Breast epithelium (tissue), 3 donors: Measurements from ENCODE around the gene CENPP.

ENCODE experiments used
- POLR2A ChIP-seq: fragments of 450-650 bp; IDR thresholded peaks from one replicate; pipeline ENCODE4 v1.6.1; 2016; ENCODE audit warnings: antibody characterized with exemption, mild to moderate bottlenecking, moderate library complexity
- POLR2AphosphoS5 ChIP-seq, 3 donors: sonication (generic); formaldehyde crosslinking; IDR thresholded peaks; one replicate each; pipeline ENCODE4 v1.6.1; 2017; ENCODE audit warnings: antibody characterized with exemption in 3 of 3
- TF ChIP-seq, protein P1 (sequence below), 3 donors: fragments of 450-650 bp; IDR thresholded peaks; one replicate each; pipeline ENCODE4 v1.5.1; 2016 to 2017; ENCODE audit warnings: antibody characterized with exemption in 3 of 3, mild to moderate bottlenecking in 3 of 3, moderate library complexity in 3 of 3

- no peak for TF ChIP-seq POLR2AphosphoS5 (IDR thresholded peaks at IDR 0.05)
- TF ChIP-seq, protein P1, sequence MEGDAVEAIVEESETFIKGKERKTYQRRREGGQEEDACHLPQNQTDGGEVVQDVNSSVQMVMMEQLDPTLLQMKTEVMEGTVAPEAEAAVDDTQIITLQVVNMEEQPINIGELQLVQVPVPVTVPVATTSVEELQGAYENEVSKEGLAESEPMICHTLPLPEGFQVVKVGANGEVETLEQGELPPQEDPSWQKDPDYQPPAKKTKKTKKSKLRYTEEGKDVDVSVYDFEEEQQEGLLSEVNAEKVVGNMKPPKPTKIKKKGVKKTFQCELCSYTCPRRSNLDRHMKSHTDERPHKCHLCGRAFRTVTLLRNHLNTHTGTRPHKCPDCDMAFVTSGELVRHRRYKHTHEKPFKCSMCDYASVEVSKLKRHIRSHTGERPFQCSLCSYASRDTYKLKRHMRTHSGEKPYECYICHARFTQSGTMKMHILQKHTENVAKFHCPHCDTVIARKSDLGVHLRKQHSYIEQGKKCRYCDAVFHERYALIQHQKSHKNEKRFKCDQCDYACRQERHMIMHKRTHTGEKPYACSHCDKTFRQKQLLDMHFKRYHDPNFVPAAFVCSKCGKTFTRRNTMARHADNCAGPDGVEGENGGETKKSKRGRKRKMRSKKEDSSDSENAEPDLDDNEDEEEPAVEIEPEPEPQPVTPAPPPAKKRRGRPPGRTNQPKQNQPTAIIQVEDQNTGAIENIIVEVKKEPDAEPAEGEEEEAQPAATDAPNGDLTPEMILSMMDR (IDR thresholded peaks at IDR 0.05): no peak
- TF ChIP-seq POLR2A: no peak
These were observed 46.5 kb upstream of the CENPP start for GRCh38 chr9:92279302-92279701.
